ENCODE results near the gene ERC2. TPM values are rescaled to one million over a fixed set of nuclear protein-coding genes. Genes with fewer than 3 reads are reported as not detected.

Gene ERC2
- total RNA-seq, 1 donor from 2014 or later: 48.3 TPM

- Mint-ChIP-seq H3K4me3 (ENCODE audit: unreplicated experiment) (no peak overlapping the region), H3K27ac (ENCODE audit: unreplicated experiment) (no peak overlapping the region), H3K4me1 (ENCODE audit: low read depth, unreplicated experiment) (peaks cover 8% of the 10 kb centered on the region), H3K9me3 (ENCODE audit: unreplicated experiment) (no peaks in the 10 kb centered on the region), H3K36me3 (ENCODE audit: unreplicated experiment) (no peaks in the 10 kb centered on the region), H3K27me3 (ENCODE audit: unreplicated experiment) (no peaks in the 10 kb centered on the region)
- no peak for DNase-seq
- no peak for TF ChIP-seq CTCF (IDR thresholded peaks at IDR 0.05; ENCODE audit: partially characterized antibody, unreplicated experiment)
Measured at GRCh38 chr3:55725681-55726500, 742.4 kb downstream of the ERC2 start.

DNA sequence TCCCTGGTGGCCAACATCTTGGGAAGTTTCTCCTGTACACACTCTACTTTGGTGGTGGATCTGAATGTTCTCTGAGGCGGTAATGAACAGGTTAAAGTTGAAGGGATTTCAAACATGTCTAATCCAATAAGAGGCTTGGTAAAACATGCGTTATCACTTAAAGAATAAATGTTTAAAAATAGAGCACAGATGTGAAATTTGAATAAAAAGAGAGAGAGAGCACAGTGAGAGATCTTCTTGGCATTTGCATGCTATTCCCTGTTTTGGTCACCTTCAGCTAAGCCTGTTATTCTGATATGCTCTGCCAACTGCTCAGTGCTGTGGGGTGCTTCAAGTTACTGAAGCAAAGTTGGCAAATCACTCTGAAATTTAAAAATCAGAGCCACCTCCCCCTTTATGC lies 743.4 kb downstream of the ERC2 start:
- H3K36me3 Mint-ChIP-seq (ENCODE audit: unreplicated experiment): no peaks in the 10 kb centered on the region
- H3K4me1 Mint-ChIP-seq (ENCODE audit: low read depth, unreplicated experiment): peaks cover 8% of the 10 kb centered on the region
- no peaks in the 10 kb centered on the region for H3K27me3 Mint-ChIP-seq (ENCODE audit: unreplicated experiment)
- no peak for TF ChIP-seq CTCF (IDR thresholded peaks at IDR 0.05; ENCODE audit: partially characterized antibody, unreplicated experiment)
- no peak for DNase-seq
- no peak overlapping the region for H3K4me3 Mint-ChIP-seq (ENCODE audit: unreplicated experiment)
- H3K27ac Mint-ChIP-seq (ENCODE audit: unreplicated experiment): no peak overlapping the region
- no peaks in the 10 kb centered on the region for H3K9me3 Mint-ChIP-seq (ENCODE audit: unreplicated experiment)

GRCh38 chr3:55724407-55724784 lies 743.9 kb downstream of the ERC2 start:
- Mint-ChIP-seq H3K27ac (ENCODE audit: unreplicated experiment) (no peak overlapping the region), H3K36me3 (ENCODE audit: unreplicated experiment) (no peaks in the 10 kb centered on the region), H3K27me3 (ENCODE audit: unreplicated experiment) (no peaks in the 10 kb centered on the region), H3K4me1 (ENCODE audit: low read depth, unreplicated experiment) (peaks cover 8% of the 10 kb centered on the region), H3K9me3 (ENCODE audit: unreplicated experiment) (peaks cover 1% of the 10 kb centered on the region), H3K4me3 (ENCODE audit: unreplicated experiment) (no peak overlapping the region)
- no peak for TF ChIP-seq CTCF (IDR thresholded peaks at IDR 0.05; ENCODE audit: partially characterized antibody, unreplicated experiment)
- no peak for DNase-seq

GRCh38 chr3:55723653-55724406 lies 744.4 kb downstream of the ERC2 start:
- no peaks in the 10 kb centered on the region for H3K36me3 Mint-ChIP-seq (ENCODE audit: unreplicated experiment)
- no peak for DNase-seq
- peaks cover 1% of the 10 kb centered on the region for H3K9me3 Mint-ChIP-seq (ENCODE audit: unreplicated experiment)
- no peak overlapping the region for H3K27ac Mint-ChIP-seq (ENCODE audit: unreplicated experiment)
- peaks cover 8% of the 10 kb centered on the region for H3K4me1 Mint-ChIP-seq (ENCODE audit: low read depth, unreplicated experiment)
- no peaks in the 10 kb centered on the region for H3K27me3 Mint-ChIP-seq (ENCODE audit: unreplicated experiment)
- TF ChIP-seq CTCF (IDR thresholded peaks at IDR 0.05; ENCODE audit: partially characterized antibody, unreplicated experiment): no peak
- no peak overlapping the region for H3K4me3 Mint-ChIP-seq (ENCODE audit: unreplicated experiment)
